GM21529 (cell line): ENCODE measurements around the gene MPV17L2.

Experiments
- ATAC-seq: cut with Tn5 transposase; IDR thresholded peaks from one replicate; pipeline ENCODE4 v1.9.1; 2021; ENCODE audit not compliant: unreplicated experiment

MPV17L2 gene

GRCh38 chr19:18232540-18233223 lies 39.7 kb downstream of the MPV17L2 start:
- no peak for ATAC-seq

GRCh38 chr19:18233224-18233825 lies 40.3 kb downstream of the MPV17L2 start:
- ATAC-seq: no peak

- ATAC-seq: no peak
Measured at GRCh38 chr19:18234194-18234593, 41.2 kb downstream of the MPV17L2 start.

- ATAC-seq: no peak
Measured at GRCh38 chr19:18239303-18239702, 46.3 kb downstream of the MPV17L2 start.

GRCh38 chr19:18245297-18245696 lies 52.3 kb downstream of the MPV17L2 start:
- no peak for ATAC-seq
